HepG2 (cell line): ENCODE data around the gene EXOC3L4. TPM values are rescaled to one million over a fixed set of nuclear protein-coding genes. Genes with fewer than 3 reads are reported as not detected.

Experiments used
- CHD2 ChIP-seq: IDR thresholded peaks from 2 replicates; pipeline ENCODE4 v1.6.1; 2011; ENCODE audit warnings: low read depth, low read length, improper control_type of control experiment
- MTA3 ChIP-seq: sonication (generic); formaldehyde crosslinking; IDR thresholded peaks from 2 replicates; pipeline ENCODE4 v1.4.0; 2020; ENCODE audit warnings: missing genetic modification reagents
- NCOR1 ChIP-seq: fragments of 200-600 bp; sonication (generic); IDR thresholded peaks from 2 replicates; pipeline ENCODE4 v1.7.0; 2017; ENCODE audit warnings: antibody characterized with exemption, low read length, borderline replicate concordance
- NFIB ChIP-seq: sonication (generic); formaldehyde crosslinking; IDR thresholded peaks from 2 replicates; pipeline ENCODE4 v1.9.0; 2021; ENCODE audit warnings: missing genetic modification reagents, mild to moderate bottlenecking, borderline replicate concordance
- NONO ChIP-seq, 2 experiments: fragments of 450-650 bp in 1 of 2; sonication (generic) in 1 of 2; formaldehyde crosslinking in 1 of 2; IDR thresholded peaks in 1 of 2; conservative IDR thresholded peaks in 1 of 2; 2 replicates each; pipeline versions ENCODE4 v1.6.1 to v1.8.0; 2017 to 2022; ENCODE audit warnings: mild to moderate bottlenecking in 1 of 2, missing genetic modification reagents in 1 of 2, moderate library complexity in 1 of 2
- PHB2 ChIP-seq: fragments of 450-650 bp; IDR thresholded peaks from 2 replicates; pipeline ENCODE4 v1.6.1; 2018; ENCODE audit not compliant: partially characterized antibody
- PRMT3 ChIP-seq: sonication (generic); formaldehyde crosslinking; IDR thresholded peaks from 2 replicates; pipeline ENCODE4 v1.8.1; 2022; ENCODE audit warnings: low read depth, mild to moderate bottlenecking, moderate library complexity, missing genetic modification reagents, borderline replicate concordance
- PTBP1 ChIP-seq: fragments of 200-400 bp; formaldehyde crosslinking; IDR thresholded peaks from 2 replicates; pipeline ENCODE4 v1.6.1; 2018; ENCODE audit warnings: low read length, low read depth; ENCODE audit not compliant: poor library complexity, severe bottlenecking
- TFE3 ChIP-seq: IDR thresholded peaks from 2 replicates; pipeline ENCODE4 v1.6.1; 2016
- ZBTB40 ChIP-seq, 2 experiments: fragments of 450-650 bp in 1 of 2; sonication (generic) in 1 of 2; formaldehyde crosslinking in 1 of 2; IDR thresholded peaks; 2 replicates each; pipeline versions ENCODE4 v1.6.1 to v1.8.0; 2016 to 2022; ENCODE audit warnings: antibody characterized with exemption in 1 of 2, mild to moderate bottlenecking in 1 of 2, missing genetic modification reagents in 1 of 2
- ZNF281 ChIP-seq: sonication (generic); formaldehyde crosslinking; IDR thresholded peaks from 2 replicates; pipeline ENCODE4 v1.4.0; 2020; ENCODE audit warnings: missing genetic modification reagents, borderline replicate concordance
- ZNF788 ChIP-seq: sonication (generic); formaldehyde crosslinking; IDR thresholded peaks from 2 replicates; pipeline ENCODE4 v1.5.0; 2020; ENCODE audit warnings: mild to moderate bottlenecking, missing genetic modification reagents, borderline replicate concordance
- ZSCAN22 ChIP-seq: sonication (generic); formaldehyde crosslinking; IDR thresholded peaks from 2 replicates; pipeline ENCODE4 v1.4.0; 2020; ENCODE audit warnings: mild to moderate bottlenecking, missing genetic modification reagents
- ZSCAN30 ChIP-seq: sonication (generic); formaldehyde crosslinking; IDR thresholded peaks from 2 replicates; pipeline ENCODE4 v1.5.0; 2020; ENCODE audit warnings: mild to moderate bottlenecking, missing genetic modification reagents
- polyA plus RNA-seq, 8 experiments: library from polyadenylated mRNA; depleted of rRNA in 3 of 8; stranded (reverse) in 7 of 8; unstranded in 1 of 8; fragments of >200 nt; fragmentation: Illumina TruSeq in 4 of 8; extraction: Trizol in 4 of 8; gene quantifications; 2 replicates each; pipeline versions ENCODE4 v1.2.1 to v1.2.3, GENCODE V29; 2011 to 2016; ENCODE audit warnings: low read depth in 4 of 8, missing spikeins in 1 of 8, mixed read lengths in 1 of 8; ENCODE audit not compliant: insufficient read depth in 1 of 8
- total RNA-seq, 5 experiments: library from RNA; depleted of rRNA; stranded (reverse); fragments of >200 nt; fragmentation: Illumina TruSeq; extraction: Trizol; gene quantifications; 2 replicates each; pipeline ENCODE4 v1.2.3, GENCODE V29; 2016; ENCODE audit warnings: low read depth in 1 of 5

The EXOC3L4 gene
- total and polyA plus RNA-seq, 2 of the 13 experiments (the other 11 are each of a cell fraction or from before 2014, with no cell fraction given) = 11.8 to 27.0 TPM

- no peak for TF ChIP-seq ZBTB40 (IDR thresholded peaks at IDR 0.05)
- TF ChIP-seq ZBTB40 (CRISPR knock-in tag; IDR thresholded peaks at IDR 0.05) = no peak
- TF ChIP-seq MTA3 = no peak
- TF ChIP-seq NCOR1 = peak; percentile 68; the same call in 1 of the 2 replicates
- no peak for TF ChIP-seq ZNF788 (CRISPR knock-in tag)
- no peak for TF ChIP-seq PHB2
- TF ChIP-seq PRMT3 (CRISPR knock-in tag) = no peak
- 0 out of 2 replicates have a peak, but pooled peaks have one; percentile 35 for TF ChIP-seq TFE3
- no peak for TF ChIP-seq PTBP1
- TF ChIP-seq CHD2 = no peak
- TF ChIP-seq ZNF281 (CRISPR knock-in tag) = no peak
- TF ChIP-seq NFIB = no peak
- TF ChIP-seq ZSCAN22 (CRISPR knock-in tag) = no peak
- no peak for TF ChIP-seq NONO (IDR thresholded peaks at IDR 0.05)
- TF ChIP-seq NONO (CRISPR knock-in tag; conservative IDR thresholded peaks at IDR 0.05) = no peak
- no peak for TF ChIP-seq ZSCAN30
Measured at GRCh38 chr14:103132381-103133209, 38.1 kb downstream of the EXOC3L4 start (continued).
